ENCODE data around the gene SLC25A23.
A peak's percentile ranks its signal among the peaks of the same experiment; 100 is the strongest.
"Not testable (repeated sequence)": the region's sequence is repeated elsewhere in the genome, so short reads cannot be mapped to it uniquely, and the experiment has no call there.

Gene SLC25A23

DNA sequence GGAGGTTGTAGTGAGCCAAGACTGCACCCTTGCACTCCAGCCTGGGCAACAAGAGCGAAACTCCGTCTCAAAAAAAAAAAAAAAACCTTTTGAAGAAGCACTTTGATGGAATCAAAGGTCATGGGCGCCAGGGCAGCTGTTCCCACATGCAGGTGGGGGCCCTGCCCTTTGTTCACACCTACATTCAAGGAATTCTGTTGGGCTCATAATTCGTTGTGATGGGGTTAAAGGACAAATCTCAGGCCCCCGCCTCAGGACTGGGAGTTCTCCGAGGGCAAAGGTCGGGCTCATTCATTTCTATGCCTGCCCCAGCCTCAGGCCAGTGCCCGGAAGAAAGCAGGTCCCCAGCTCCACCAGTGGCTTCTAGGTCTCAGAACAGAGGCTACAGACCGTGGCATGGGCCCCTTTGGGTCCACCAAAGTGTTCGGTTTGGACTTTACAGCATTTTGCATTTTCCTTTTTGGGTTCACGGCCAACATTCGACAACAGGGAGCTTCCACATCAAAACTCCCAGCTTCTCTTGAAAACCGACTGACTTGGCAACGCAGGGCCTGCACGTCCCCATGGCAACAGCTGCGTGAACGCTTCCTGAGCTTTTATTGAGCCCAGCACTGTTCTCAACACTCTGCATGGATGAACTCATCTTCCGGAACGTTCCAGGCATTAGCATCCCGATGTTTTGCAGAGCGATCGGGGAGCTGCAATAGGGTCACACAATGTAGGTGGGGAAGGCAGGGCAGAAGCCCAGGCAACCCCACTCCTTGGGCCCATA, 56.6 kb downstream of the SLC25A23 start:
- no peak for FAIRE-seq

DNA sequence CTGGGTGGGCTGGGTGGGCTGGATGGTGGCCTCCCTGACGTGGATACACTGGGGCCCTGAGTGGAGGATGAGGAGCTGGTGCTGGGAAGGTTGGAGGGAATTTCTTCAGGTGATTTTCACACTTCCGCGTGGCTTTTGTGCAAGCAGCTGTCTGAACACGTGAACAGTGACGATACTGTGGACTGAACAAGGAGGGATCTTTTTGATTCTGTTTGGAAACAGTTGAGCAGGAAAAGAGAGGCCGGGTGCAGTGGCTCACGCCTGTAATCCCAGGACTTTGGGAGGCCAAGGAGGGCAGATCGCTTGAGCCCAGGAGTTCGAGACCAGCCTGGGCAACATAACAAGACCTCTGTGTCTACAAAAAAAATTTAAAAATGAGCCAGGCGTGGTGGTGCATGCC, 57.5 kb downstream of the SLC25A23 start:
- TF ChIP-seq, protein P1, sequence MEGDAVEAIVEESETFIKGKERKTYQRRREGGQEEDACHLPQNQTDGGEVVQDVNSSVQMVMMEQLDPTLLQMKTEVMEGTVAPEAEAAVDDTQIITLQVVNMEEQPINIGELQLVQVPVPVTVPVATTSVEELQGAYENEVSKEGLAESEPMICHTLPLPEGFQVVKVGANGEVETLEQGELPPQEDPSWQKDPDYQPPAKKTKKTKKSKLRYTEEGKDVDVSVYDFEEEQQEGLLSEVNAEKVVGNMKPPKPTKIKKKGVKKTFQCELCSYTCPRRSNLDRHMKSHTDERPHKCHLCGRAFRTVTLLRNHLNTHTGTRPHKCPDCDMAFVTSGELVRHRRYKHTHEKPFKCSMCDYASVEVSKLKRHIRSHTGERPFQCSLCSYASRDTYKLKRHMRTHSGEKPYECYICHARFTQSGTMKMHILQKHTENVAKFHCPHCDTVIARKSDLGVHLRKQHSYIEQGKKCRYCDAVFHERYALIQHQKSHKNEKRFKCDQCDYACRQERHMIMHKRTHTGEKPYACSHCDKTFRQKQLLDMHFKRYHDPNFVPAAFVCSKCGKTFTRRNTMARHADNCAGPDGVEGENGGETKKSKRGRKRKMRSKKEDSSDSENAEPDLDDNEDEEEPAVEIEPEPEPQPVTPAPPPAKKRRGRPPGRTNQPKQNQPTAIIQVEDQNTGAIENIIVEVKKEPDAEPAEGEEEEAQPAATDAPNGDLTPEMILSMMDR (IDR thresholded peaks at IDR 0.05; ENCODE audit: insufficient read depth, missing control alignments): no peak
- FAIRE-seq: no peak
- no peak for DNase-seq (ENCODE audit: insufficient read length, low spot score)

More for the DNA sequence above, 56.6 kb downstream of the SLC25A23 start:
- no peak for DNase-seq (ENCODE audit: insufficient read length, low spot score)
- TF ChIP-seq, protein P1 (IDR thresholded peaks at IDR 0.05; ENCODE audit: insufficient read depth, missing control alignments): no peak

DNA sequence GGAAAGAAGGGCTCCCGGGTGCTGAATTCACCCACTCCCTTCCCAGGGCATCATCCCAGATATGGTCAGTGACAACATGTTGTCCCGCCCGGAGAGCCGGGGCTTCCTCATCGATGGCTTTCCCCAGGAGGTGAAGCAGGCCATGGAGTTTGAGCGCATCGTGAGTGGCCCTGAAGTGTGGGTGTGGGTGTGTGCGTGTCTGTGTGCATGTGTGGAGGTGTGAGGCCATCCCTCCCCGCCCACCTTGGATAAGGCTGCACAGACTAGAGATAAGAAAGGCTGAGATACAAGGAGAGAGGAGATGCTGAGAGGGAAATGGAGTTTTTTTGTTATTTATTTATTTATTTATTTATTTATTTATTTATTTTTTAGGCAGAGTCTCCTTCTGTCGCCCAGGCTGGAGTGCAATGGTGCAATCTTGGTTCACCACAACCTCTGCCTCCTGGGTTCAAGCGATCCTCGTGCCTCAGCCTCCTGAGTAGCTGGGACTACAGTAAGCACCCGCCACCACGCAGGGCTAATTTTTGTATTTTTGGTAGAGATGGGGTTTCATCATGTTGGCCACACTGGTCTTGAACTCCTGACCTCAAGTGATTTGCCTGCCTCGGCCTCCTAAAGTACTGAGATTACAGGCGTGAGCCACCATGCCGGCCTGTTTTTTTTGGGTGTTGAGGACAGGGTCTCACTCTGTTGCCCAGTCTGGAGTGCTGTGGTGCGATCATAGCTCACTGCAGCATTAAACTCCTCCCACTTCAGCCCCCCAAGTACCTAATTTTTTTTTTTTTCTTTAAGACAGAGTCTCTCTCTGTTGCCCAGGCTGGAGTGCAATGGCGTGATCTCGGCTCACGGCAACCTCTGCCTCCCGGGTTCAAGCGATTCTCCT, 59.3 kb downstream of the SLC25A23 start:
- FAIRE-seq; DNase-seq (ENCODE audit: insufficient read length, low spot score): not testable (repeated sequence)

DNA sequence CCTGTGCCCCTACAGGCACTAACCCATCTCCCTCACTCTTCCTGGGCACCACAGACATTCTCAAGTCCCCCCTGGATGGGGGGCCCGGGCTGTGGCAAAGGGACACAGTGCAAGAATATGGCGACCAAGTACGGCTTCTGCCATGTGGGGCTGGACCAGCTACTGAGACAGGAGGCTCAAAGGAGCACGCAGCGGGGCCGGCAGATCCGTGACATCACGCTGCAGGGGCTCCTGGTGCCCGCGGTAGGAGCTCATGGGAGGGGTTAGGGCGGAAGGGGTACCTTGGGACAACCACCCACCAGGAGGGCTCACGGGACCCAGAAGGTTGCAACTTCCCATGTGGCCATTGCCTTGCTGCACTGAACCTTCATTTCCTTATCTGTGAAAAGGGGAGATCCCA, 63.3 kb downstream of the SLC25A23 start:
- DNase-seq (ENCODE audit: insufficient read length, low spot score) (no peak), FAIRE-seq (no peak)
- TF ChIP-seq, protein P1 (IDR thresholded peaks at IDR 0.05; ENCODE audit: insufficient read depth, missing control alignments): no peak

DNA sequence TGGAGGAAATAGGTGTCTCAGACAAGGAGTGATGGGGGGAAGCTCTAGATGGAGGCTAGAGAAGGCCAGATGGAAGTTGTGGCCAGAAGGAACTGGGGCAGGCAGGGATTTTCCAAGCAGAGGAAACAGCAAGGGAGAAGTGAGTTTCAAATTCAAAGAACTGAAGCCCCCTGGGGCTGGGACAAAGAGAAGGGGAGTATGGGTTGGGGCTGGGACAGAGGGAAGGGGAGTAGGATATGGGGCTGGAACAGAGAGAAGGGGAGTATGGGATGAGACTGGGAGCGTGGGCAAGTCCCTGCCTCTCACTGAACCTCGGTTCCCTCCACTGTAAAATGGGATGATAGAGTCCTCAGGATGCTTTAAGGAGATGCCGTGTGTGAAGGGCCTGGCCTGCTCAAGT, 64.8 kb downstream of the SLC25A23 start:
- FAIRE-seq (no peak), DNase-seq (ENCODE audit: insufficient read length, low spot score) (no peak)
- TF ChIP-seq, protein P1 (IDR thresholded peaks at IDR 0.05; ENCODE audit: insufficient read depth, missing control alignments): no peak

DNA sequence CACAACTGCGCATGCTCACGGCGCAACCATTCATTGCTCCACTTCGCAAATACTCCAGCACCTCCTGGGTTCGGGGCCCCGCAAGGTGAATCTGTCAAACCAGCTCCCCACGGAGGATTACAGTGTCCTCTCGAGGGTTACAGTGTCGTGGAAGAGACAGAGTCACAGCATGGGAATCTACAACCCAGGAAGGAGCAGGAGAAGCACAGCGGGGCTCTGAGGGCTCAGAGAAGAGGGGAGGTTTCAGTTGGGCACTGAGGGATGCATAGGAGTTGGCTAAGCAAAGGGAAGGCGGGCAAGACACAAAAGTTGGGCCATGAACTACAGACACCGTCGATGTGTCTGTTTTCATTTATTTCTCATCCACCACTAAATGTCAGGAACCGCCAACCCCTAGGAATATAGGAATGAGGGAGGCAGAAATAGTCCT, 65.6 kb downstream of the SLC25A23 start:
- FAIRE-seq (no peak), DNase-seq (ENCODE audit: insufficient read length, low spot score) (no peak)
- TF ChIP-seq, protein P1 (IDR thresholded peaks at IDR 0.05; ENCODE audit: insufficient read depth, missing control alignments): no peak

DNA sequence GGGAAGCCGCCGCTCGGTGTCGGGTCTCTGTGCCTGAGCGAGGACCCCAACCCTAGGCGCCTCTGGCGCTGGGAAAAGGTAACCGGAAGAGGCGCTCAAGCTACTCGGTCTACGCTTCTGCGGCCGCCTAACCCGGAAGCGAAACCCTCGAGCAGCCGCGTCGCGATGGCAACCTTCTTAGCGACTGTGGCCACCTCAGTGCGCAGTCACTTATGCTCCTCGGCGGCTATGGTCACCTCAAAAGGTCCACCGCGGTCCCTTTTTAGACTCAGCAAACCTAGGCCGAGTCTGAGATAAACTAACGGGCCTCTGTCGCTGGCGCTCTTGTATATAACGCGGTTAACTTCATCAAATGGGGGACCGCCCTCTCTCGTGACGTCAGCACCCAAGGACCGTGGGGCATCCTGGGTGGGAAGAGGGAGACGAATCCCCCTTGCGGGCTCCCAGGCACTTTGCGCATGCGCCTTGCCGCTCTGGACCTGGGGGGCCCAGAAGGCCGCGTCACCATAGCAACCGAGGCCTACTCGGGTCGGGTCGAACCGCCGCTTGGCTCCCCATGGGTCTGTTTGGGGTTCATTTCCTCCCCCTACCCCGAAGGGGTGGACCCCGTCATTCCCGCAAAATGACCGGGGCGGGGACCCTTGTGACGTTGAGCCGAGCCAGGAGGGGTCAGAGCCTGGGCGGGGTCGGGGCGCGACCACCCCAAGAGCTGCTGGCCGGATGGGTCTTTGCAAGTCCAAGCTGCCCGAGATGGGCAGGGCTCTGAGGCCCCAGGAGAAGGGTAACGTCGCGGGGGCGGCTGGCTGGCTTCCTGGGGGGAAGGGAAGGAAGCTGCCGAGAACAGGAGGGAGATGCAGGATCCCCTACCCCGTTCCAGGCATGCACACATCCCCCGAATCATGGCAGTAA, 66.3 kb downstream of the SLC25A23 start, which contains the start of gene GTF2F1:
Gene GTF2F1, minus strand, starts transcription at position 91 of the 909 bp plus-strand sequence. CDS start 169 bp downstream, outside the sequence.
- TF ChIP-seq, protein P1 (IDR thresholded peaks at IDR 0.05; ENCODE audit: insufficient read depth, missing control alignments): no peak
- DNase-seq (ENCODE audit: insufficient read length, low spot score) (peak; percentile 89), FAIRE-seq (no peak)
